ENCODE measurements around the gene BMPR1A.

GRCh38 chr10:86725980-86726676 is 30.3 kb upstream of the BMPR1A start:
- TF ChIP-seq EZH2phosphoT487 (IDR thresholded peaks at IDR 0.05; ENCODE audit: low read depth) = no peak
- no peak for TF ChIP-seq CTCF (IDR thresholded peaks at IDR 0.05; ENCODE audit: low read depth, low read length)

All from OCI-LY3 (cell line).